Panc1 (cell line): ENCODE results near the gene PTRH2. TPM values are rescaled to one million over a fixed set of nuclear protein-coding genes. Genes with fewer than 3 reads are reported as not detected.

Experiments used
- ATAC-seq: fragments of 200-7000 bp; cut with Tn5 transposase; 2 replicates; pipeline ENCODE4 v1.9.1; 2020; ENCODE audit warnings: mild to moderate bottlenecking, moderate library complexity
- BruUV-seq: library from RNA; stranded (reverse); fragments of 400-500 nt; replicated peaks from 2 replicates; lab custom pipeline; 2021; lab: Mats Ljungman, UMichigan
- CTCF ChIA-PET: fragments of 300-600 bp; sonication (Branson Sonifier 250); formaldehyde crosslinking; loops from one replicate; lab custom pipeline; 2022; ENCODE audit warnings: antibody characterized with exemption; lab: Charles Lee
- POLR2A ChIA-PET: fragments of 300-600 bp; sonication (Branson Sonifier 250); formaldehyde crosslinking; loops from one replicate; lab custom pipeline; 2022; ENCODE audit warnings: antibody characterized with exemption; lab: Charles Lee
- DNase-seq: peaks from one replicate; pipeline ENCODE4 v3.0.0-alpha.2; 2010; ENCODE audit warnings: low read depth, low spot score
- H3K27ac ChIP-seq: 2 replicates; pipeline ENCODE4 v1.5.1; 2011; ENCODE audit warnings: mild to moderate bottlenecking, low read length, inconsistent platforms
- H3K27me3 ChIP-seq: fragments of 200-500 bp; sonication (Bioruptor generic); 2 replicates; pipeline ENCODE4 v1.6.0; 2014; ENCODE audit warnings: low read length, inconsistent platforms; ENCODE audit not compliant: control insufficient read depth, insufficient read depth
- H3K36me3 ChIP-seq: fragments of 200-500 bp; sonication (Bioruptor generic); 2 replicates; pipeline ENCODE4 v1.5.1; 2014; ENCODE audit warnings: inconsistent platforms, mild to moderate bottlenecking, low read length, moderate library complexity; ENCODE audit not compliant: control insufficient read depth, insufficient read depth
- H3K4me1 ChIP-seq: 2 replicates; pipeline ENCODE4 v1.5.1; 2011; ENCODE audit warnings: inconsistent platforms, mild to moderate bottlenecking, low read length, moderate library complexity; ENCODE audit not compliant: control insufficient read depth, insufficient read depth
- H3K4me3 ChIP-seq, 2 experiments: 2 replicates each; pipeline ENCODE4 v1.5.1; 2011 to 2012; ENCODE audit warnings: low read depth in 2 of 2, low read length in 2 of 2, mild to moderate bottlenecking in 2 of 2, inconsistent platforms in 1 of 2, moderate library complexity in 1 of 2
- H3K9me3 ChIP-seq: fragments of 200-500 bp; sonication (Bioruptor generic); 2 replicates; pipeline ENCODE4 v1.5.1; 2014; ENCODE audit warnings: low read depth, mild to moderate bottlenecking, inconsistent platforms, low read length, moderate library complexity; ENCODE audit not compliant: control insufficient read depth, insufficient read depth
- CTCF ChIP-seq: fragments of 450-650 bp; IDR thresholded peaks from 2 replicates; pipeline ENCODE4 v1.5.1; 2017; ENCODE audit warnings: mild to moderate bottlenecking
- POLR2AphosphoS5 ChIP-seq: IDR thresholded peaks from 2 replicates; pipeline ENCODE4 v1.6.1; 2012; ENCODE audit warnings: mild to moderate bottlenecking, low read depth, low read length, moderate library complexity
- REST ChIP-seq, 2 experiments: IDR thresholded peaks; 2 replicates each; pipeline ENCODE4 v1.6.1; 2011 to 2012; ENCODE audit warnings: low read depth in 2 of 2, control low read depth in 1 of 2, low read length in 1 of 2, mild to moderate bottlenecking in 1 of 2, moderate library complexity in 1 of 2; ENCODE audit not compliant: insufficient read depth in 1 of 2
- SIN3A ChIP-seq: IDR thresholded peaks from 2 replicates; pipeline ENCODE4 v1.6.1; 2012; ENCODE audit warnings: low read depth, mild to moderate bottlenecking, low read length, moderate library complexity, borderline replicate concordance; ENCODE audit not compliant: insufficient read depth
- TCF7L2 ChIP-seq: IDR thresholded peaks from 2 replicates; pipeline ENCODE4 v1.6.1; 2011; ENCODE audit warnings: mild to moderate bottlenecking, low read depth, low read length, inconsistent platforms
- in situ Hi-C: cut with HindIII; loops from 2 replicates; pipeline ENCODE4 v1.10.0; 2016; ENCODE audit warnings: low sequenced_read_pairs, low pct_unique_long_range_greater_than_20kb
- intact Hi-C: fragments of 100-400 bp; cut with micrococcal nuclease; formaldehyde crosslinking; loops from one replicate; pipeline ENCODE4 v1.10.0; 2022; ENCODE audit not compliant: unreplicated experiment
- total RNA-seq: library from RNA; stranded (reverse); gene quantifications from one replicate; pipeline ENCODE4 v1.2.1, GENCODE V29; 2021; ENCODE audit not compliant: unreplicated experiment

The PTRH2 gene
- total RNA-seq, 1 experiment from 2014 or later: 40.2 TPM

GRCh38 chr17:59743842-59744241, 36.6 kb upstream of the PTRH2 start:
- BruUV-seq: no TSS peak
- Histone ChIP-seq H3K4me1 (peaks cover 5% of the 10 kb centered on the region; the same call in 1 of the 2 replicates), H3K9me3 (peaks cover 15% of the 10 kb centered on the region; the same call in 1 of the 2 replicates), H3K4me3 (no peak overlapping the region), H3K27me3 (no peaks in the 10 kb centered on the region), H3K27ac (no peak overlapping the region), H3K36me3 (peaks cover 23% of the 10 kb centered on the region; the same call in 1 of the 2 replicates)
- ATAC-seq (no peak), DNase-seq (no peak)
- POLR2A ChIA-PET: no interaction called here
- in situ Hi-C loops: no loop called here
- TF ChIP-seq SIN3A: no peak
- no peak for TF ChIP-seq REST (IDR thresholded peaks at IDR 0.05; ENCODE audit: insufficient read depth in 1 of 2, low read depth in 2 of 2, low read length in 1 of 2)
- TF ChIP-seq CTCF: no peak
- TF ChIP-seq TCF7L2: no peak
- no peak for TF ChIP-seq POLR2AphosphoS5
- intact Hi-C loops: no loop called here
- CTCF ChIA-PET: no interaction called here

GRCh38 chr17:59737324-59737723, 30.1 kb upstream of the PTRH2 start:
- H3K9me3 ChIP-seq: 0 out of 2 replicates have a peak, but pooled peaks cover 3% of the 10 kb centered on the region
- BruUV-seq: no TSS peak
- TF ChIP-seq POLR2AphosphoS5 (no peak), SIN3A (no peak), CTCF (no peak), TCF7L2 (no peak), REST (IDR thresholded peaks at IDR 0.05; ENCODE audit: insufficient read depth in 1 of 2, low read depth in 2 of 2, low read length in 1 of 2) (no peak)
- POLR2A ChIA-PET: no interaction called here
- no peak overlapping the region for H3K4me3 ChIP-seq
- H3K27ac ChIP-seq: no peak overlapping the region
- no peaks in the 10 kb centered on the region for H3K27me3 ChIP-seq
- CTCF ChIA-PET: no interaction called here
- no peak for DNase-seq
- H3K36me3 ChIP-seq: peaks cover 29% of the 10 kb centered on the region
- H3K4me1 ChIP-seq: no peaks in the 10 kb centered on the region
- intact Hi-C loops (no loop called here), in situ Hi-C loops (no loop called here)
- no peak for ATAC-seq
